ENCODE data around the gene IL1R1. TPM values are rescaled to one million over a fixed set of nuclear protein-coding genes. Genes with fewer than 3 reads are reported as not detected.

Gene IL1R1
- total RNA-seq, 1 donor from 2014 or later, result 1.0 TPM

- Mint-ChIP-seq H3K27me3 (ENCODE audit: unreplicated experiment) (peaks cover 2% of the 10 kb centered on the region), H3K27ac (ENCODE audit: unreplicated experiment) (no peak overlapping the region), H3K4me1 (ENCODE audit: unreplicated experiment) (no peaks in the 10 kb centered on the region), H3K9me3 (ENCODE audit: unreplicated experiment) (no peaks in the 10 kb centered on the region), H3K36me3 (ENCODE audit: low read depth, unreplicated experiment) (no peaks in the 10 kb centered on the region), H3K4me3 (ENCODE audit: unreplicated experiment) (no peak overlapping the region)
- TF ChIP-seq CTCF (IDR thresholded peaks at IDR 0.05; ENCODE audit: unreplicated experiment), result no peak
- no peak for DNase-seq (ENCODE audit: low spot score)
Observed at GRCh38 chr2:102209474-102209873, 66.9 kb downstream of the IL1R1 start.

DNA sequence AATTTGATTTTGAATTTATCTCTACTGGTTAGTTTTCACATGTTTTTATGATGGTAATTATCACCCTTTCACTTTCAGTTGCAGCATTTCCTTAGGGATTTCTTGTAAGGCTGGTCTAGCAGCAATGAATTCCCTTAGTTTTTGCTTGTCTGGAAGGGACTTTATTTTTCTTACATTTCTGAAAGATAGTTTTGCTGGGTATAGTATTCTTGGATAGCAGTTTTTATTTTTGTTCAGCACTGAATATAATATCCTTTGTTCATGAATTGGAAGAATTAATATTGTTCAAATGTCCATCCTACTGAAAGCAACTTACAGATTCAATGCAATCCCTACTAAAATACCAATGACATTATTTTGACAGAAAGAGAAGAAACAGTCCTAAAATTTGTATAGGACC, 74.5 kb downstream of the IL1R1 start:
- no peak for DNase-seq (ENCODE audit: low spot score)
- no peak for TF ChIP-seq CTCF (IDR thresholded peaks at IDR 0.05; ENCODE audit: unreplicated experiment)
- no peaks in the 10 kb centered on the region for H3K4me1 Mint-ChIP-seq (ENCODE audit: unreplicated experiment)
- H3K4me3 Mint-ChIP-seq (ENCODE audit: unreplicated experiment), result no peak overlapping the region
- H3K9me3 Mint-ChIP-seq (ENCODE audit: unreplicated experiment), result no peaks in the 10 kb centered on the region
- H3K27me3 Mint-ChIP-seq (ENCODE audit: unreplicated experiment), result peaks cover 4% of the 10 kb centered on the region
- no peak overlapping the region for H3K27ac Mint-ChIP-seq (ENCODE audit: unreplicated experiment)
- H3K36me3 Mint-ChIP-seq (ENCODE audit: low read depth, unreplicated experiment), result peaks cover 6% of the 10 kb centered on the region

- Mint-ChIP-seq H3K36me3 (ENCODE audit: low read depth, unreplicated experiment) (no peaks in the 10 kb centered on the region), H3K4me3 (ENCODE audit: unreplicated experiment) (no peak overlapping the region), H3K27ac (ENCODE audit: unreplicated experiment) (no peak overlapping the region), H3K27me3 (ENCODE audit: unreplicated experiment) (peaks cover 2% of the 10 kb centered on the region), H3K9me3 (ENCODE audit: unreplicated experiment) (no peaks in the 10 kb centered on the region), H3K4me1 (ENCODE audit: unreplicated experiment) (peaks cover 26% of the 10 kb centered on the region)
- DNase-seq (ENCODE audit: low spot score), result no peak
- no peak for TF ChIP-seq CTCF (IDR thresholded peaks at IDR 0.05; ENCODE audit: unreplicated experiment)
Observed at GRCh38 chr2:102224824-102225739, 82.5 kb downstream of the IL1R1 start.

DNA sequence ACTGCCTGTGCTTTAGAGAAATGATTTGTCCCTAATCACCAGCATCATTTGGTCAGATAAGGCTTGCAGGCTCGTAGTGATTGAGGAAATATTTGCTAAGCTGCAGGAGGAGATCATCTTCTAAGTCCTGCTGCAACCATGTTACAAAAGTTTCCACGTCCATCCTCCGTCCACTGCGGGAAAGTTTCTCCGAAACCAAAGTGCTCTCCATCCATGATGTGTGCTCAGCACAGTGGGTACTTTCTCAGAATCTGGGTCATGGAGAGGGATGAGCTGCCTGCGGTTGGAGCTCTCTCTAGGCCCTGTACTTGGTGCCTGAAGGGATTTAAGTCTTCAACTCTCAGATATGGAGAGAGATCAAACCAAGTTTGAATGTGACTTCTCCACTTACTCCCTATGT, 83.6 kb downstream of the IL1R1 start:
- H3K27ac Mint-ChIP-seq (ENCODE audit: unreplicated experiment), result peak overlapping the region; percentile 13
- no peak for DNase-seq (ENCODE audit: low spot score)

More for the DNA sequence above, 83.6 kb downstream of the IL1R1 start:
- Mint-ChIP-seq H3K9me3 (ENCODE audit: unreplicated experiment) (no peaks in the 10 kb centered on the region), H3K27me3 (ENCODE audit: unreplicated experiment) (peaks cover 2% of the 10 kb centered on the region), H3K4me3 (ENCODE audit: unreplicated experiment) (no peak overlapping the region), H3K36me3 (ENCODE audit: low read depth, unreplicated experiment) (no peaks in the 10 kb centered on the region), H3K4me1 (ENCODE audit: unreplicated experiment) (peaks cover 26% of the 10 kb centered on the region)
- no peak for TF ChIP-seq CTCF (IDR thresholded peaks at IDR 0.05; ENCODE audit: unreplicated experiment)
